AG10803 (cell line): Measurements from ENCODE around the gene IGFBP5.

Experiments used
- DNase-seq: peaks from one replicate; pipeline ENCODE4 v3.0.0; 2010; ENCODE audit warnings: low read depth
- H3K4me3 ChIP-seq: 2 replicates; pipeline ENCODE4 v1.5.1; 2011; ENCODE audit warnings: mild to moderate bottlenecking, low read length, control low read depth
- TF ChIP-seq, protein P1 (sequence below): conservative IDR thresholded peaks from 2 replicates; pipeline ENCODE4 v1.5.1; 2011; ENCODE audit warnings: mild to moderate bottlenecking, low read length, control low read depth, inconsistent platforms

Gene IGFBP5

GRCh38 chr2:216626875-216627245 is 68.5 kb downstream of the IGFBP5 start:
- DNase-seq: no peak
- TF ChIP-seq, protein P1, sequence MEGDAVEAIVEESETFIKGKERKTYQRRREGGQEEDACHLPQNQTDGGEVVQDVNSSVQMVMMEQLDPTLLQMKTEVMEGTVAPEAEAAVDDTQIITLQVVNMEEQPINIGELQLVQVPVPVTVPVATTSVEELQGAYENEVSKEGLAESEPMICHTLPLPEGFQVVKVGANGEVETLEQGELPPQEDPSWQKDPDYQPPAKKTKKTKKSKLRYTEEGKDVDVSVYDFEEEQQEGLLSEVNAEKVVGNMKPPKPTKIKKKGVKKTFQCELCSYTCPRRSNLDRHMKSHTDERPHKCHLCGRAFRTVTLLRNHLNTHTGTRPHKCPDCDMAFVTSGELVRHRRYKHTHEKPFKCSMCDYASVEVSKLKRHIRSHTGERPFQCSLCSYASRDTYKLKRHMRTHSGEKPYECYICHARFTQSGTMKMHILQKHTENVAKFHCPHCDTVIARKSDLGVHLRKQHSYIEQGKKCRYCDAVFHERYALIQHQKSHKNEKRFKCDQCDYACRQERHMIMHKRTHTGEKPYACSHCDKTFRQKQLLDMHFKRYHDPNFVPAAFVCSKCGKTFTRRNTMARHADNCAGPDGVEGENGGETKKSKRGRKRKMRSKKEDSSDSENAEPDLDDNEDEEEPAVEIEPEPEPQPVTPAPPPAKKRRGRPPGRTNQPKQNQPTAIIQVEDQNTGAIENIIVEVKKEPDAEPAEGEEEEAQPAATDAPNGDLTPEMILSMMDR: no peak
- H3K4me3 ChIP-seq: no peak overlapping the region

DNA sequence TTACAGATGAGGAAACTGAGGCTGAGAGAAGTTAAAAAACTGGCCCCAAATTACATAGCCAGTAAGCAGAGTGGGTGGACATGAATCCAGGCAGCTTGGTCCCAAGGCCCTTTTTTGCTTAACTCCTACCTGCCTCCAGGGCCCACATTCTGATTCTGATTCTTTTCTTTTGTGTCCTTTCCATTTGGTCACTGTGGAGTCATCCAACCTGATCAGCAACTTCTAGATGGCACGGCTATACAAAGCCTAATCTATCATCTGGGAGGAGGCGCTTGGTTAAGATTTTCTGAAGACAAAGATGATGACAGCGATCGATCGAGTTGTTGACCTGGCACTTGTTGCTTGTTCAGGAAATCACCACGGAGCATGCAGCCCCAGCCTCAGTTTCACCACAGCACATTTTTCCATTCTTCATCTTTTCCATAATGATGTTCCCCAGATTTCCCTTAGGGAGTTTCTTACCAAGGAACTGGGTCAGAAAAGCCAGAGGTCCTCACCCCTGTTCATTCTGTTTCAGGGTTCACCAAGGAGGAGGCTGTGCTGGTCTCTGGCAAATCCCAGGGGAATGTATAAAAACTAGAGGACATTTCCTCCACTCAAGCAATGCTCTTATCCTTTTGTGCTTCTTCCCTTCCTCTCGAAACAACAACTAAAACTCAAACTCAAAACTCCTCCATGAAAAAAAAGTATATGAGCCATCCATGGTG is 69.0 kb downstream of the IGFBP5 start:
- TF ChIP-seq, protein P1: no peak
- no peak for DNase-seq

DNA sequence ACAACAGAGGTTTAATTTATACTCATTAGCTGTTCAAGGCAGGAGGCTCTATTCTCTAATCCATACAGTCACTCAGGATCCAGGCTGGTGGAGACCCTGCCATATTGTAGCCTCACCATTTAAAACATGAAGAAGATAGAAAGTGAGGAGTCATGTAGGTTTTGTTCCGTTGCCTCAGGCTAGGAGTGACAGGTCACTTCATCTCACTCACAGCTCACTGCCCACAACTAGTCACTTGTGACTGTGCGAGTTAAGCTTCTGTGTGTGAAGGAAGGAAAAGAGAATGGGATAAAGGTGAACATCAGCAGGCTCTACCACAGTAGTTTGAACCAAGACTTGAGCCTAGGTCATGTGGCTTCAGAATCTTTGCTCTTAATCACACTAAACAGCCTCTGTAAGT is 71.1 kb downstream of the IGFBP5 start:
- H3K4me3 ChIP-seq: no peak overlapping the region
- DNase-seq: no peak
- TF ChIP-seq, protein P1: no peak

More for the DNA sequence above, 69.0 kb downstream of the IGFBP5 start:
- no peak overlapping the region for H3K4me3 ChIP-seq

DNA sequence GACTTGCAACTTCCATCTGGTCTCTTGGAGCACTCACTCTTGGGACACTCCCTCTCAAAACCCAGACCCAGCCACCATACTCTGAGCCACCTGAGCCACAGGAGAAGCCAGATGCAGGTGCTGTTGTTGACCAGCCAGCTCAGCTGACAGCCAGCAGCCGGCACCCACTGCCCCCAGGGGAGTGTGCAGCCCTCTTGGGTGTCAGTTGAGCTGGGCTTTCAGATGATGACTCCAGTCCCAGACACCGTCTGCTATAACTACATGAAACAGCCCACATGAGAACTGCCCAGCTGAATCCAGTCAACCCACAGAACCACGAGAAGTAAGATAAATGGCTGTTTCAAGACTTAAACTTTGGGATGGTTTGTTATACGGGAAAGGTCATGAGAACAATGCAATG is 72.8 kb downstream of the IGFBP5 start:
- H3K4me3 ChIP-seq: no peak overlapping the region
- TF ChIP-seq, protein P1: no peak
- DNase-seq: no peak
